K562 (cell line): ENCODE results near the gene MRPL30. TPM values are rescaled to one million over a fixed set of nuclear protein-coding genes. Genes with fewer than 3 reads are reported as not detected.

Experiments used
- EZH2 ChIP-seq: IDR thresholded peaks from 2 replicates; pipeline ENCODE4 v1.6.1; 2012; ENCODE audit warnings: low read depth, mild to moderate bottlenecking, inconsistent platforms, low read length, borderline replicate concordance
- KDM2B ChIP-seq: fragments of 250-450 bp; sonication (Bioruptor Pico); IDR thresholded peaks from 2 replicates; pipeline ENCODE4 v1.8.0; 2021; ENCODE audit warnings: mild to moderate bottlenecking, moderate library complexity
- NR0B1 ChIP-seq: fragments of 450-650 bp; IDR thresholded peaks from one replicate; pipeline ENCODE4 v1.6.1; 2018; ENCODE audit warnings: mild to moderate bottlenecking, moderate library complexity; ENCODE audit not compliant: partially characterized antibody
- SREBF1 ChIP-seq: fragments of 150-350 bp; IDR thresholded peaks from 2 replicates; pipeline ENCODE4 v1.6.1; 2014; ENCODE audit warnings: antibody characterized with exemption, low read depth, low read length, borderline replicate concordance
- SRSF9 ChIP-seq: fragments of 200-400 bp; formaldehyde crosslinking; IDR thresholded peaks from 2 replicates; pipeline ENCODE4 v1.6.1; 2017; ENCODE audit warnings: low read depth, low read length, borderline replicate concordance
- TAF1 ChIP-seq: IDR thresholded peaks from 2 replicates; pipeline ENCODE4 v1.6.1; 2011; ENCODE audit warnings: mild to moderate bottlenecking, low read length, moderate library complexity; ENCODE audit not compliant: insufficient read depth, control insufficient read depth, severe bottlenecking; ENCODE audit errors: extremely low read depth
- ZBTB1 ChIP-seq: sonication (generic); formaldehyde crosslinking; IDR thresholded peaks from 2 replicates; pipeline ENCODE4 v1.8.1; 2023; ENCODE audit warnings: missing genetic modification reagents, low read depth, mild to moderate bottlenecking, borderline replicate concordance
- ZC3H11A ChIP-seq: IDR thresholded peaks from 2 replicates; pipeline ENCODE4 v1.6.1; 2012; ENCODE audit warnings: low read depth, low read length, improper control_type of control experiment
- ZNF318 ChIP-seq, 2 experiments: fragments of 450-650 bp; IDR thresholded peaks; 2 replicates each; pipeline ENCODE4 v1.6.1; 2016; ENCODE audit warnings: mild to moderate bottlenecking in 2 of 2, borderline replicate concordance in 1 of 2, low read depth in 1 of 2, moderate library complexity in 1 of 2
- polyA plus RNA-seq, 8 experiments: library from polyadenylated mRNA; depleted of rRNA in 4 of 8; stranded (reverse) in 5 of 8; unstranded in 3 of 8; fragments of >200 nt; fragmentation: Nextera tagmentation in 2 of 8; fragmentation: Illumina TruSeq in 1 of 8; extraction: Ambion mirVana in 2 of 8; extraction: Trizol in 1 of 8; gene quantifications; 2 replicates each; pipeline versions ENCODE4 v1.2.1 to v1.2.3, GENCODE V29; 2011 to 2014; ENCODE audit warnings: inconsistent platforms in 1 of 8, missing spikeins in 1 of 8
- total RNA-seq, 7 experiments: library from RNA; depleted of rRNA in 6 of 7; stranded (reverse); fragments of >200 nt in 6 of 7; fragmentation: Illumina TruSeq in 2 of 7; extraction: Trizol in 2 of 7; gene quantifications; 2 replicates each; pipeline versions ENCODE4 v1.2.1 to v1.2.3, GENCODE V29; 2011 to 2021; ENCODE audit warnings: low replicate concordance in 1 of 7

The MRPL30 gene
- total and polyA plus RNA-seq, 9 of the 15 experiments (the other 6 are each of a cell fraction or from before 2014, with no cell fraction given), result 63.3 to 130 (median 87.0) TPM

- TF ChIP-seq EZH2, result no peak
- no peak for TF ChIP-seq ZBTB1
- TF ChIP-seq ZNF318 (IDR thresholded peaks at IDR 0.05; ENCODE audit: borderline replicate concordance in 1 of 2, low read depth in 1 of 2), result no peak
- no peak for TF ChIP-seq NR0B1
- no peak for TF ChIP-seq ZC3H11A
- TF ChIP-seq SREBF1, result no peak
- 0 out of 2 replicates have a peak, but pooled peaks have one; percentile 9 for TF ChIP-seq KDM2B (CRISPR knock-in tag)
- TF ChIP-seq TAF1, result no peak
- TF ChIP-seq SRSF9, result no peak
Observed at GRCh38 chr2:99140860-99141109, 40.2 kb upstream of the MRPL30 start (continued).
